Measurements from ENCODE around the gene YTHDC1. TPM values are rescaled to one million over a fixed set of nuclear protein-coding genes. Genes with fewer than 3 reads are reported as not detected.

YTHDC1 gene
- total and polyA plus RNA-seq, 2 experiments from 2014 or later, result 72.3 to 144 TPM

- no peak for TF ChIP-seq REST (IDR thresholded peaks at IDR 0.05; ENCODE audit: unreplicated experiment)
- TF ChIP-seq STAT1 (IDR thresholded peaks at IDR 0.05; ENCODE audit: unreplicated experiment), result no peak
Observed at GRCh38 chr4:68287704-68288392, 62.0 kb downstream of the YTHDC1 start (continued).

- Histone ChIP-seq H3K79me2 (replicated peaks; ENCODE audit: insufficient read depth) (no peaks in the 10 kb centered on the region), H3K36me3 (ENCODE audit: insufficient read depth) (no peaks in the 10 kb centered on the region), H3K4me2 (no peak overlapping the region), H3F3A (replicated peaks; ENCODE audit: low read depth) (no peaks in the 10 kb centered on the region), H3K27me3 (ENCODE audit: insufficient read depth) (no peaks in the 10 kb centered on the region), H2AFZ (no peak overlapping the region), H3K4me1 (ENCODE audit: insufficient read depth) (peaks cover 15% of the 10 kb centered on the region), H3K27ac (ENCODE audit: low read depth) (no peak overlapping the region), H4K20me1 (replicated peaks; ENCODE audit: insufficient read depth) (no peaks in the 10 kb centered on the region), H3K4me3 (no peak overlapping the region), H3K9me2 (ENCODE audit: insufficient read depth) (no peaks in the 10 kb centered on the region)
- H3K9me3 Mint-ChIP-seq, result no peaks in the 10 kb centered on the region
- no peak overlapping the region for H3K27ac Mint-ChIP-seq
- no peaks in the 10 kb centered on the region for H3K36me3 Mint-ChIP-seq (ENCODE audit: low read depth)
- no peak overlapping the region for H3K4me3 Mint-ChIP-seq
- no peak for ATAC-seq
- DNase-seq (ENCODE audit: low spot score), result no peak
- peaks cover 2% of the 10 kb centered on the region for H3K27me3 Mint-ChIP-seq (ENCODE audit: insufficient read depth, low read depth, poor library complexity)
- peaks cover 19% of the 10 kb centered on the region; the same call in 2 of the 3 replicates for H3K4me1 Mint-ChIP-seq
- TF ChIP-seq POLR2AphosphoS5 (IDR thresholded peaks at IDR 0.05; ENCODE audit: low read depth) (no peak), ZNF462 (CRISPR knock-in tag; IDR thresholded peaks at IDR 0.05) (no peak), ETS1 (IDR thresholded peaks at IDR 0.05) (no peak), EZH2phosphoT487 (IDR thresholded peaks at IDR 0.05; ENCODE audit: unreplicated experiment) (no peak)
Observed at GRCh38 chr4:68283714-68284113, 66.2 kb downstream of the YTHDC1 start.
